SKM-1 treated with dmso at 0.1 percent for 144 hours (cell line): ENCODE measurements around the gene COX11.

Source experiments
- DNase-seq: peaks from one replicate; lab custom pipeline; 2025; ENCODE audit not compliant: unreplicated experiment; lab: John Stamatoyannopoulos, UW

The COX11 gene

DNA sequence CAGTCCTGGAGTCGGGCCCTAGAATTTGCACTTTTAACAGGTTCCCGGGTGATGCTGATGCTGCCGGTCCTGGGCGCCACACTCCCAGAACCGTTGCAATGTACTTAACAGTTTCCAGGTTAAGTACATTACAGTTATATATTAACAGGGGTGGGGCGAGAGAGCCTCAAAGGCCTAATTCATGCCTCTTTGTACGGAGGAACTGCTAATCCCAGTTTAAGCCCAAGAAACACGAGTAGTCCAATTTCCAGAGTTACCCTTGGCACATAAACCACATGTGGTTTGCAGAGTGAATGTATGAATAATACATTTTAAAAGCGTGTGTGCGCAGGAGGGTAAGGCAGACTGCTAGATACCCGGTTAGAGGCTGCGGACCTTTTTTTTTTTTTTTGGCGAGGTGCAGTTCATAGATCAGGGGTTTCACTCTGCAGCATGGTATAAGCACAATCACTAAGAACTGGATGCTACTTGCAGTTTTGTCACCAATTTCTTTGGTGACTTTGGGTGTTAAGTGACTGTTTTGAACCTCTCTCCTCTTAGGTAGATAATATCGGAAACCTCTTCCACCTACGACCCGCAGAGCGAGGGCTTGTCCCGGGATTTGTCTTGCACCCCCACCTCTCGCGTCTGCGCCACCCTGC, 713 bp downstream of the COX11 start:
- no peak for DNase-seq

DNA sequence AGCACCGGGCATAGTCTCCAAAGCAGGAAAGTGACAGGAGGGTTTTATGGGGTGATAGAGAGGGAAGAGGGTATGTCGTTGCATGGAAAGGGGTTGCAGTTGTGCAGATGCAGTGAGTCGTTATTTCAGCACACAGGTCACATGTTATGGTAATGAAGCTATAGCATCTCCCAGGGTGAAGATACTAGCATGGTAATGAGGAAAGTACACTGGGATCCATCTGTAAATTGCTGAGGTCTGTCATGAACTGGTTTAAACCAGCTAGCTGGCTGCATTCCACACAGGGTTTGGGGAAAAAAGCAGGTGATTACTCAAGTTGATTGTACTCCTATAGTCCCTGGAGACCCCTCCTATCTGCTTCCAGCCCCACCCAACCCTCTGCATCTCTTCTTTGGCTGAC, 11.7 kb downstream of the COX11 start:
- no peak for DNase-seq

DNA sequence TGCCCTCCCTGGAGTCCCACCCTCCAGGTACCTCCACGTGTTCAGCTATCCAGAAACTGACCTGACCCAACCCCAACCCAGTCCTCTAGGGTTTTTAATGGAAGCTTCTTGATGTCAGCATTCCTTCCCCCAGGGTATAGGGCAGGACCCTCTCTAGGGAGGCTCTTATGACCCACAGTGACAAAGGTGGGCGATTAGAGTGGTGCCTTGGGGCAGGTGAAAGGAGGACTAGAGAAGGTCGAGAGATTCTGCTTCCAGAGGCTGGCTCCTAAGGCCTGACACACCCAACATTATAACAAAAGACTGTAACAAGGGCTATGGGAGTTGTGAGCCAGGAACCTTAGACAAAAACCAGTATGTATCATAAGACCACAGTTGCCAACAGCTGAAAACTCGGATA, 17.2 kb downstream of the COX11 start:
- no peak for DNase-seq

DNA sequence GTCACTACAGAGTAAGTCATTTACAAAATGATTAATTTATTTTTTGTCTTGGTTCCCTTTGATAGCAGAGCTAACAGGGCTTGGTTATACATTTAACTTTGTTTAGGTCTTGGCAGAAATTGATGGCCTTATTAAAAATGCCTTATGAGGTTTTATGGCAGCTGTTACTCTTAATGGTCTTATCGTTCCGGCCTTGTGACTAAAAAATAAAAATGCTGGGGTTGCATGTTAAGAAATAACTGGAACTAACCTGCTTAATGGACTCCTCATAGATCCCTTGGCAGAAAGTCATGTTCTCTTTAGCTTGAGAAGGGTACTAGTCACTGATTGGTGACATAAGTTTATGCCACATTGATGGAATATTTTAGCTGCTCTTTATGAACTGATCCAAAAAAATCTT, 18.3 kb downstream of the COX11 start:
- no peak for DNase-seq

DNA sequence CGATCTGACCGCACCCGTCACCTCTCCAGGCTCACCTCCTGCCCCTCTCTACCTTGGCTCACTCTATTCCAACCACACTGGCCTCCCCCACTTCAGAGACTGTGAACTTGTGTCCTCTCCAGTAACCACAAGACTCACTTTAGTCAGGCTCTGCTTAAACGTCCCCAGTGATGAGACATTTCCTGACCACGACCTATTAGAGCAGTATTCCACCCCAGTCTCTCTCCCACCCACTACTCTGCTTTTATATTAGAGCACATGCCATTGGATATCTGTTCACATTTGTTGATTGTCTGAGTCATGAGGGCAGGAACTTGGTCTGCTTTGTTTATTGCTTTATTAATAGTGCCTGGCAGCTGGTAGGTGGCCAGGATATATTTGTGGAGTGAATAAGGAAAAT, 20.1 kb downstream of the COX11 start:
- DNase-seq = no peak

DNA sequence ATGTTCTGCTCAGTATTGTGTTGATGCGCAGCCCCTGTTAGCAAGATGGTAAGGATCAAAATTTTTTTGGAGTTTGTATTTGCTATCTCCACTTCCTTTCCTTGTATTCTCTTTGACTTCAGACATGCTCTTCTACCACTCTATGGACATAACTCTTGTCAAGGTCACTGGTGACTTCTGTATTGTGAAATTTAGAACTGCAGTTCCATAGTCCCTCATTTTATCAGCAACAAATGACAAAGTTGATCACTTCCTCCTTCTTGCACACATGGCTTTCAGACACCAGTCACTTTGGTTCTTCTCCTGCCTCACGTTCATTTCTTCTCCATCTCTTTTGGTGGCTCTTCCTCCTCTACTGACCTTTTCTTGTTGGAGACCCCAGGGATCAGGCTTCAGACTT, 21.1 kb downstream of the COX11 start:
- DNase-seq = peak; percentile 45

DNA sequence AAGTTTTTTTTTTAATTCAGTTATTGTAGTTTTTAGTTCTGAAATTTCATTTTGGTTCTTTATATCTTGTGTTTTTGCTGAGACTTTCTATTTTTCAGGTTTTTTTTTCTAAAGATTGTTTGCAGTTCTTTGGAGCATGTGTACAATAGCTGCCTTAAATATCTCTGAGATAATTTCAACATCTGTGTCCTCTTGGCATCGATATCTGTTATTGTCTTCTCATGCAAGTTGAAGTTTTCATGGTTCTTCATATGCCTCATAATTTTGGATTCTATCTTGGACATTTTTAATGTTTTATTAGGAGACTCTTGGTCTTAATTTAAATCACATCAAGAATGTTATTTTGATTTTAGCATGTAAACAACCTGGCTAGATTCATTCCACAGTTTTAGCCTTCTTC, 22.8 kb downstream of the COX11 start:
- DNase-seq = no peak

DNA sequence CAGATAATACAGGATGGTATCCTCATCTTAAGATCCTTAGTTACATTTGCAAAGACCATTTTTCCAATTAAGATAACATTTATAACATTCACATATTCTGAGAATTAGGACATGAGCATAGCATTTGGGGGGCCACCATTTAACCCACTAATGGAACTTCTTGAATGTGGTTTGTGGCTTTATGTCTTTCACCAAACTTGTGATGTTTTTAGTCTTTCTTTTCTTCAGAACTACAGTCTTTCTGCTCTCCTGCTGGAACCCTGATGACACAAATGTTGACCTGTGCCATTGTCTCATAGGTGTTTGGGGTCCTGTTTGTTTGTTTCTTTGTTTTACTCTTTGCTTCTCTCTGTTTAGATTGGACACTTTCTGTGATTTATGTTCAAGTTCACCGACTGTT, 23.2 kb downstream of the COX11 start:
- DNase-seq = no peak

DNA sequence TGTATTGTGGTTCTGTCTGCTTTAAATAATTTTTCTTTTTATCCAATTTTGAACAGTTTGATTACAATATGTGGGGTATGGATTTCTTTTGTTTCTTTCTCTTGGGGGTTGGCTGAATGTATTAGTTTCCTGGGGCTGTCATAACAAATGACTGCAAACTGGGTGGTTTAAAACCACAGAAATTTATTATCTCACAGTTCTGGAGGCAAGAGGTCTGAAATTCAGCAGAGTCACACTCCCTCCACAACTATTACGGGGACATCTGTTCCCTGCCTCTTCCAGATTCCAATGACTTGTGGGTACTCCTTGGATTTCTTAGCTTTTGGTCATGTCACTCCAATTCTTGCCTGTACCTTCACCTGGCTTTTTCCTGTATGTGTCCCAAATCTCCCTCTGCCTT, 23.7 kb downstream of the COX11 start:
- DNase-seq = no peak

DNA sequence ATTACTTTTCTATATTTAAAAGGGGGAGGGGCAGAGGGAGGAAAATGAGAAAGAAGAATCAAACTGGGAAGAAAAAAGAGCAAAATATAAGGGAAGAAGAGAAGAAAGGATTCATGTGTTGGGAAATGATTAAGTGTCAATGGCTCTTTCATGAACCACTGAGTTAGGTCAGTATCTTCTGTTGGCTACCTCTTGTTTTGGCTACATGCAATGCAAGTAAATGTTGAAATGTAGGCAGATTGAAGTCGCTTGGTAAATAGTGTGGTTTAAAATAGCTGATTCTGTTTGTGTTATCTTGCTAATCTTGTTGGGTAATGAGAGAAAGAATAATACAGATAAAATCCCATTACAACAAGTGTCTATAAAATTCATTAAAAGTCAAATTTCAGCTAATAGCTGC, 27.2 kb downstream of the COX11 start:
- no peak for DNase-seq

DNA sequence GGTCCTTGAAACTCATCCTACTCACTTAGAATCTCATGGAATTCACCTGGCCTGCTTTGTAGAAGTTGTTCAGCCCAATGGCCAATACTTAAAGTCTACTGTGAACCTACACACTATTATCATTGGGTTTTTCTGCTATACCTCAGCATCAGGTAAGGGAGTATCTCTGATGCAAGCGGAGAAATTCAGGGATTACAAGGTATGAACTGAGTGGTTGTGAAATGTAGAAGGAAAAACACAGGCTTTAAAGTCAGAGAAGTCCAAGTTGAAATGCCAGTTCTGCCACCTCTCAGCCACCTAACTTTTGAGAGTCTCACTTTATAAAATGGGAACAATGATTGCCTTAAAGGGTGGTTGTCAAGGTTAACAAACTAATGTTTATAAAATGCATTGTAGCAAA, 31.0 kb downstream of the COX11 start:
- no peak for DNase-seq

DNA sequence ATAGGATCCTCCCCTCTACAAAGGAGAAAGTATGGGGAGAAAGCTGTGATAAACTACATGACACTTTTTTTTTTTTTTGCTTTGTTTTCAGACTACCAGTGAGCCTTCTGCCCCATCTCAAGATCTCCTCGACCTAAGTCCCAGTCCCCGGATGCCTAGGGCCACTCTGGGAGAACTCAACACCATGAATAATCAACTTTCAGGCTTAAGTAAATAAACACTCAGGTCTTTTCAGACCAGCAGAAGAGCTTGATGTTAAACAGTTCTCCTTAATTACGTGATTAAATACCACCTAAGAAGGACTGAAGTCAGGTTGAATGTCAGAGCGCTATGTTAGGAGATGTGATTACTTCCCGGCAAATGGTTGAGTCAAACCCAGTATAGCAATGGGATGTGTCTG, 31.4 kb downstream of the COX11 start:
- DNase-seq = no peak

DNA sequence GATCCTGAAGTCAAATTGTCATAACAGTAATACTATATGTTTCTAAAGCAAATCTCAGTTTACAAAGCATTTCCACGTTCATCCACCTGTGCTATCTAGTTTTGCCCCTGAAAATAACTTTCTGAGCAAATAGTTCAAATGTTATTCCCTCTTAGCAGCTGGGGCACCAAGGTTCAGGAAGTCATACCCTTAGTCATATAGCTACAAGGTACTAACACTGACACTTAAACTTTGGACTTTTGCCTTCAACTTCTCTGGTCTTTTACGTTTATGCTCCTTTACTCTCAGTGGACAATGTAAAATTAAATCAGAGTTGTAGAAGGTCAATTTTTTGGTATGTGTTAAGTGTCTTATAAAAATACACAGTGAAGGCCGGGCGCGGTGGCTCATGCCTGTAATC, 33.0 kb downstream of the COX11 start:
- no peak for DNase-seq

DNA sequence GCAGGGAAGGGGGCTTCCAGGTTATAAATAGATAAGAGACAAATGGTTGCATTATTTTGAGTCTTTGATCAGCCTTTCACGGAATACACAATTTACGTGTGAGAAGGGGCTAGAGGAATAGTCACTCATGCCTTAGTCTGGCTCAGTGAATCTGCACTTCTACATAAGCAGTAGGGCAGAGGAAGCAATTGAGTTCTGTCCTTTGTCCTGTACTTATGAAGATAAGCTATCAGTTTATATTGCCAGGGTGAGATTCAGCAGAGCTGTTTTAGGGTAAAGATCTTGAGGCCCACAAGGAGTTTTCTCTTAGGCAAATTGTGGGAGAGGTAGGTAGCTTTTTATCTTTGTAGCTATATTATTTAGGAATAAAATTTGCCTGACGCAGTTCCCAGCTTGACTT, 34.5 kb downstream of the COX11 start:
- no peak for DNase-seq

DNA sequence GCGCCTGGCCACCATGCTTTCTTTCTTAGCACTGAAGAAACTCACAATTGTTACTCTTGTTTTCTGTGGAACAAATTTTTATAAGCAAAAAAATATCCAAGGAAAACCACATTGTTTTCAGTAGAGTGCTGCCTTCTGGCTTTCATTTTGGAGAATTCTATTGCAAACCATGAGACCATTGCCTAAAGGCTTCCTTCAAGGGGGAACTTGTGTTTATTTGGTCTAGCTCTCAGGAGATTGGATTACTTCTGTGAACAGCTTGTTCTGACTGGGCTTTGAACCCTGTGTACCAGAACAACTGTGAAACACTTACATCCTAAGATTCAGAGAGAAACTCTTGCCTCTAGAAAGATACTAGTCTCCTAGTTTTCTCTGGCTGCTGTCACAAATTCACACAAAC, 35.7 kb downstream of the COX11 start:
- no peak for DNase-seq

DNA sequence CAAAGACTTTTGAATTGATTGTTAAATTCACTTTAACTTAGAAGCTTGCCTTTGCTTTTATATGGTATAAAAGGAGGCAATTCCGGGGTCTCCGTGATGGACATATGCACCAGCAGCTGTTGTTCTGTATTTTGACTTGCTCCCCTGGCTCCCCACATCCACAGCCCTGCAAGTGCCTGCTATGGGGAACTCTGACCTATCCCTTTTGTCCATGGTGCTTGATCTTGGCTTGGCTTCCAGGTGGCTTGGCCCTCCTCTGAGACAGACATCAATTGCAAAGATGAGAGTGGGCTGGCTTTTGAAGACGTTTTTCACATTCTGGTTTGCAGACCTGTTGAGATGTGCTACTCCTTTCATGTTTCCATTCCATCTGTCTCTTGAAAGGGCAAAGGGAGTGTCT, 40.9 kb downstream of the COX11 start:
- no peak for DNase-seq

DNA sequence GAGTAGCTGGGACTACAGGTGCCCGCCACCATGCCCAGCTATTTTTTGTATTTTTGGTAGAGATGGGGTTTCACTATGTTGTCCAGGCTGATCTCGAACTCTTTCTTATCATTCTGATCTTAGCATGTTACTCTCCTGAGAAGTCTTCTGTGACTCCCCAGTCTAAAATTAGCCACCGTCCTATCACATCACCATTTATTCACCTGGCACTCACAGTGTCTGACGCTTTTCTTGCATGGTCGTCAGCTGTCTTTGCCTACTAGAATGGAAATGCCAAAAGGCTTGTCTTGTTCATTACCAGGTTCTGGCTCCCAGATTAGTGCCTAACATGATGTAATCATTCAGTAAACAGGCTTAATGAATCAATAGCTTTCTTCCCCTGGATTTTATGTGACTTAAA, 44.0 kb downstream of the COX11 start:
- no peak for DNase-seq

DNA sequence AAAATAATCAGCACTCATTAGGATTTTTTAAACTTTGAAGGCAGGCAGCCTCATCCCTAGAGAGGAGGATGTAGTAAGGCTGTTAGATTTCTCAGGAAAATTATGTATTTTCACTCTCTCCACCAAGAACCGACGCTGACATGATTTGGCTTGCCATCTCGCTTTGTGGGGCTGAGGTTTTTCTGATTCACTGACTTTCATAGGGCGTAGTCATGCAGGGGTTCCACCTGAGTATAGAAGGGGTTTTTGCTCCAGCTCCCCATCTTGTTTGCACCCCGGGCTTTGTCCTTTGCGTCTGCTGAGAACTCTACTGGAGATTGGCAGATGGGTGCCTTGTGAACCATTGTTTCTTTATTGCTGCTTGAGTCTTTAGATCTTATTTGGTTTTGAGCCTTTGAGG, 47.6 kb downstream of the COX11 start:
- no peak for DNase-seq

DNA sequence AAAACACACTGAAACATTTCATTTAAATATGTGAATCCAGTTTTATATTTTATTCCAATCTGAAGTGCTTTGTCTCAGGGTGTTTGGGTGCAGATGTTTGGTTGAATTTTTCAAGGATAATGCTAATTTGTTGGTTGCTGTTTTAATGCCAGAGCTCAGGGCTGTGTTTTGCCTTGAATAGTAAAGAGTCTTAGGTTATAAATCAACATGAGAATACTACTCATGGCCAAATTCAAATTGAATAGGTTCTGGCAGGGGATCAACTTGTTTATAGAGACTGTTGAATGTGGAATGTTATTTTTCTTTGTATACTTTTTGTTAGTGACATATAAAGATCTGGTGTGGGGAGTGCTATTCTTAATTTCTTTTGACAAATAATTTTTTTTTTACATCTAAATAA, 49.0 kb downstream of the COX11 start:
- no peak for DNase-seq

DNA sequence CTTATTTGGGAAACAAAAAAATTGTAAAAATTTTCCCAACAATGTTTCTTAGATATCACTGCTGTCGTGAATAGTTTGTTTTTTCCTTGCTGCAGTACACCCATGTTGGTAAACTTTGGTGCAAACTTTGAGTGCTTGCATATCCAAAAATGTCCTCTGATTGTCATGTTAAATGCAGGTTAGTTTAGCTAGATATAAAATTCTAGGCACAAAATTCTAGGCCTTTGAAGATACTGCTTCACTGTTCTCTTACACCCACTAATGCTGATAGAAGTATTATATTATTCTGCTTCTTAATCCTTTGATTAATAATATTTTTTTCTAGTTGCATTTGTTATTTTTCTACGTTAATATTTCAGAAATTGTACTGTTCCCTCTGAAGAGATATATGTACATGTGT, 51.7 kb downstream of the COX11 start:
- DNase-seq = no peak
